GM18861 (cell line): ENCODE results near the gene SLX1A.
"Not testable (repeated sequence)": the region's sequence is repeated elsewhere in the genome, so short reads cannot be mapped to it uniquely, and the experiment has no call there.

Source experiments
- ATAC-seq: cut with Tn5 transposase; IDR thresholded peaks from one replicate; pipeline ENCODE4 v1.9.1; 2021; ENCODE audit not compliant: unreplicated experiment

SLX1A gene

GRCh38 chr16:30217082-30217481, 23.4 kb downstream of the SLX1A start:
- ATAC-seq, result not testable (repeated sequence)
